MM.1S (cell line): ENCODE data around the gene SMOC2.

Experiments
- CTCF ChIP-seq: fragments of 300-600 bp; sonication (generic); IDR thresholded peaks from 2 replicates; pipeline ENCODE4 v1.5.1; 2016; ENCODE audit warnings: antibody characterized with exemption, low read length, mixed read lengths
- EZH2 ChIP-seq: fragments of 300-600 bp; sonication (generic); optimal IDR thresholded peaks from 2 replicates; pipeline ENCODE3; 2017; ENCODE audit warnings: low read depth, mild to moderate bottlenecking, antibody characterized with exemption, low read length, mixed read lengths
- EZH2phosphoT487 ChIP-seq: fragments of 300-600 bp; sonication (generic); IDR thresholded peaks from 2 replicates; pipeline ENCODE4 v1.6.1; 2018; ENCODE audit warnings: antibody characterized with exemption, low read length

GRCh38 chr6:168410035-168410434, 30.9 kb upstream of the SMOC2 start:
- TF ChIP-seq EZH2 (no peak), CTCF (no peak), EZH2phosphoT487 (no peak)
